A549 (cell line): ENCODE measurements around the gene RABGAP1L.

Experiments
- BCL3 ChIP-seq: fragments of >200 bp; sonication (Bioruptor Twin); formaldehyde crosslinking; IDR thresholded peaks from 3 replicates; pipeline ENCODE4 v1.6.1; 2016
- BHLHE40 ChIP-seq: IDR thresholded peaks from 2 replicates; pipeline ENCODE4 v1.6.1; 2012; ENCODE audit warnings: low read depth, low read length, inconsistent platforms
- CEBPB ChIP-seq, 2 experiments: fragments of >200 bp in 1 of 2; sonication (Bioruptor Twin) in 1 of 2; formaldehyde crosslinking in 1 of 2; IDR thresholded peaks; 2 replicates each; pipeline ENCODE4 v1.6.1; 2012 to 2016
- CTCF ChIP-seq: fragments of >200 bp; sonication (Bioruptor Twin); formaldehyde crosslinking; IDR thresholded peaks from 3 replicates; pipeline ENCODE4 v1.5.1; 2016
- E2F6 ChIP-seq: IDR thresholded peaks from 2 replicates; pipeline ENCODE4 v1.6.1; 2012; ENCODE audit warnings: low read depth, borderline replicate concordance
- EHMT2 ChIP-seq: fragments of 200-600 bp; sonication (generic); IDR thresholded peaks from 2 replicates; pipeline ENCODE4 v1.6.1; 2016; ENCODE audit warnings: antibody characterized with exemption, low read depth, mild to moderate bottlenecking, moderate library complexity
- EP300 ChIP-seq, 2 experiments: fragments of >200 bp; sonication (Bioruptor Twin); formaldehyde crosslinking; IDR thresholded peaks; 2 replicates in 1 of 2; 3 replicates in 1 of 2; pipeline ENCODE4 v1.6.1; 2016 to 2017
- FOSL2 ChIP-seq, 2 experiments: fragments of 450-650 bp in 1 of 2; fragments of >200 bp in 1 of 2; sonication (Bioruptor Twin) in 1 of 2; formaldehyde crosslinking; IDR thresholded peaks; 2 replicates each; pipeline versions ENCODE4 v1.5.0 to v1.6.1; 2016 to 2020; ENCODE audit warnings: mild to moderate bottlenecking in 1 of 2, moderate library complexity in 1 of 2
- HDAC2 ChIP-seq: fragments of 200-600 bp; sonication (generic); IDR thresholded peaks from 2 replicates; pipeline ENCODE4 v1.6.1; 2016
- REST ChIP-seq: fragments of 200-600 bp; sonication (generic); IDR thresholded peaks from 2 replicates; pipeline ENCODE4 v1.6.1; 2016; ENCODE audit warnings: antibody characterized with exemption, mild to moderate bottlenecking, moderate library complexity
- RFX5 ChIP-seq: fragments of 450-650 bp; IDR thresholded peaks from 2 replicates; pipeline ENCODE4 v1.7.1; 2014; ENCODE audit warnings: antibody characterized with exemption, mild to moderate bottlenecking, moderate library complexity
- SMC3 ChIP-seq: fragments of >200 bp; sonication (Bioruptor Twin); formaldehyde crosslinking; IDR thresholded peaks from 3 replicates; pipeline ENCODE4 v1.6.1; 2018; ENCODE audit warnings: inconsistent platforms
- TP53 ChIP-seq: fragments of 250-450 bp; sonication (Bioruptor Pico); IDR thresholded peaks from 2 replicates; pipeline ENCODE4 v1.5.0; 2021; ENCODE audit warnings: mild to moderate bottlenecking, moderate library complexity
- ZSCAN20 ChIP-seq: fragments of 250-450 bp; sonication (Bioruptor Pico); IDR thresholded peaks from 2 replicates; pipeline ENCODE4 v1.8.0; 2022; ENCODE audit warnings: mild to moderate bottlenecking, moderate library complexity

GRCh38 chr1:174344162-174344561, 184.8 kb downstream of the RABGAP1L start:
- TF ChIP-seq CTCF: no peak
- no peak for TF ChIP-seq EHMT2
- no peak for TF ChIP-seq BHLHE40
- TF ChIP-seq FOSL2 (IDR thresholded peaks at IDR 0.05): no peak
- TF ChIP-seq FOSL2 (CRISPR knock-in tag; IDR thresholded peaks at IDR 0.05): no peak
- TF ChIP-seq ZSCAN20 (CRISPR knock-in tag): no peak
- no peak for TF ChIP-seq CEBPB (IDR thresholded peaks at IDR 0.05)
- no peak for TF ChIP-seq RFX5
- no peak for TF ChIP-seq SMC3
- no peak for TF ChIP-seq EP300 (IDR thresholded peaks at IDR 0.05)
- no peak for TF ChIP-seq BCL3
- TF ChIP-seq HDAC2: no peak
- no peak for TF ChIP-seq TP53 (CRISPR knock-in tag)
- no peak for TF ChIP-seq REST
- no peak for TF ChIP-seq E2F6
